ENCODE data around the gene ARHGEF11. TPM values are rescaled to one million over a fixed set of nuclear protein-coding genes. Genes with fewer than 3 reads are reported as not detected.
"Not testable (repeated sequence)": the region's sequence is repeated elsewhere in the genome, so short reads cannot be mapped to it uniquely, and the experiment has no call there.

The ARHGEF11 gene, protein sequence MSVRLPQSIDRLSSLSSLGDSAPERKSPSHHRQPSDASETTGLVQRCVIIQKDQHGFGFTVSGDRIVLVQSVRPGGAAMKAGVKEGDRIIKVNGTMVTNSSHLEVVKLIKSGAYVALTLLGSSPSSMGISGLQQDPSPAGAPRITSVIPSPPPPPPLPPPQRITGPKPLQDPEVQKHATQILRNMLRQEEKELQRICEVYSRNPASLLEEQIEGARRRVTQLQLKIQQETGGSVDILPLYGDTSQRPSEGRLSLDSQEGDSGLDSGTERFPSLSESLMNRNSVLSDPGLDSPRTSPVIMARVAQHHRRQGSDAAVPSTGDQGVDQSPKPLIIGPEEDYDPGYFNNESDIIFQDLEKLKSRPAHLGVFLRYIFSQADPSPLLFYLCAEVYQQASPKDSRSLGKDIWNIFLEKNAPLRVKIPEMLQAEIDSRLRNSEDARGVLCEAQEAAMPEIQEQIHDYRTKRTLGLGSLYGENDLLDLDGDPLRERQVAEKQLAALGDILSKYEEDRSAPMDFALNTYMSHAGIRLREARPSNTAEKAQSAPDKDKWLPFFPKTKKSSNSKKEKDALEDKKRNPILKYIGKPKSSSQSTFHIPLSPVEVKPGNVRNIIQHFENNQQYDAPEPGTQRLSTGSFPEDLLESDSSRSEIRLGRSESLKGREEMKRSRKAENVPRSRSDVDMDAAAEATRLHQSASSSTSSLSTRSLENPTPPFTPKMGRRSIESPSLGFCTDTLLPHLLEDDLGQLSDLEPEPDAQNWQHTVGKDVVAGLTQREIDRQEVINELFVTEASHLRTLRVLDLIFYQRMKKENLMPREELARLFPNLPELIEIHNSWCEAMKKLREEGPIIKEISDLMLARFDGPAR (N-terminal part only)
- 13.0 and 31.4 TPM in 2 replicates for total RNA-seq

DNA sequence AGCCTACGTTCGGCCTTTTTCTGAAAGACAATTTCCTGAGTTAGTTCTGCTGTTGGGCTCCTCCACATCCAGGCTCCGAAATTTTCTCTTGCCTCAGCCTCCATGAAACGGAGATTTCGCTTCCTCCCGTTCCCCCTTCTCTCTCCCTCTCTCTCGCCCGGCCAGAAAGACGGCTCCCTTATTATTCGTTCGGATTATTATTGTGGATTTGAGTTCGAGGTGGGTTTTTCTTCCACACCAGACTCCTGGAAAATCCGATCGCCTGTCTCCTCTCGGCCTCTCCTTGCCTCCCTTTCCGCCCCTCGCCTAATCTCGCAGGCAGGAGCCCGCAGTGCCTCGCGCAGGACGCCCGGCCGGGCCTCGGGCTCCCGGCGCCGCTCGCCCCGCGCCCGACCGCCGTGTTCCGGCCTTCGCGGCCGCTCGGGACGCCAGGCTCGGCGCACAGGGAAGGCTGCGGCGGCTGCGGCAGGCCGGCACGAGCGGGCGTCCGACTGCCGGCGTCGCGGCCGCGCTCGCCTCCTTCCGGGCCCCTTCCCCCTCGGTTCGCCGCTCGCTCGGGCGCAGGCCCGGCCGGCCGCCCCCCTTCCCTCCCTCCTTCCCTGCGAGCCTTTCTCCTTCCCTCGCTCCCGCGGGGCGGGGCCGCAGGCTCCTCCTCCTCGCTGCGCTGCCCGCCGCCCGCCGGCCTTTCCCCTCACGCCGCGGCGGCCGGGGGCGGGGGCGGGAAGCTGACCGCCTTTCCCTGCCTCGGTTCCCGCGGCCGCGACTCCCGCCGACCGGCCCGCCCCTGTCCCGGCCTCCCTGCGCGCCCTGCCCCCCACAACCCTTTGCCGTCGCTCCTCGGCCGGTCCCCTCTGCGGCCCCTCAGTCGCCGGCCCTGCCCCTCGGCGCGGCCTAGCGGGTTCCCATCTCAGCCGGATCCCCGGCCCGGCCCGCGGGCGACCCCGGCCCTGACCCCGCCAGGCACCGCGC lies at the start of gene ARHGEF11:
ARHGEF11 (minus strand) TSS at position 493 of the 969 bp plus-strand sequence. CDS start 1,412 bp downstream, outside the sequence.
- peak; percentile 65 for DNase-seq (ENCODE audit: low read depth)

DNA sequence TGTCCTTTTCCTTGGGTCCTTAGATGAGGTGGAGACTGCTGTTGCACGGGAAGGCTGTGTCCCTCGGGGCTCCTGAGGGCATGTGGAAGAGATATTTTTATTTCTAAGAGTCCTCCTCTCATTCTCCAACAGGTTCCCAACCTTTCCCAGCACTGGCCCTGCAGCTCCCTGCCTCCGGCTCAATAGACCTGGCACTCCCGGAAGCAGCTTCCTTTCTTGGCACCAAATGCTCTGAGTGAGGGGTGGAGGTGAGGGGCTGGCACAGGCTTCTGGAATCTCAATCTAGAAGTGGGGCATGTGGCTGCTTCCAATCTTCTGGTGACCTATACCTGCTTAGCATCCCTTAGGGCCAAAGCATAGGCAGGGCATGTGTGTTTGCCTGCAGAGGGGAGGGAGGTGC lies 49.5 kb upstream of the ARHGEF11 start:
- DNase-seq (ENCODE audit: low read depth): no peak

DNA sequence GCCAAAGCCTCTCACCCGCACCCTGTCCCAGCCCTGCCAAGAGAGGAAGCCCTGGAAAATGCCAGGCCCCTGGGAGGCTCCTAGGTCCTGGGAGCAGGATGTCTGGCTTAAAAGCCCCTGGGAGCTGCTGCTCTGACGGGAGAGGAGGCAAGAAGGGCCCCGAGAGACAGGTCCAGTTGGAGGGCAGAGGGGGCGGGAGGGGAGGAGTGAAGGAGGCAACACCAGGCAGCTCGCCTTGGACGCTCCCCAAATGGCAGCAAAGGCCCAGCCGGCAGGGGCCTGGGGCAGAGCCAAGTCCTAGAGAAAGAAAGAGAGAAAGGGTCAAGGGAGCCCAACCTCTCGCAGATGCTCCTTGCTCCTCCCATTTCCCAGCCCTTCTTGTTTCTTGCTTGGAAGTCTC lies 47.3 kb upstream of the ARHGEF11 start:
- DNase-seq (ENCODE audit: low read depth): no peak

DNA sequence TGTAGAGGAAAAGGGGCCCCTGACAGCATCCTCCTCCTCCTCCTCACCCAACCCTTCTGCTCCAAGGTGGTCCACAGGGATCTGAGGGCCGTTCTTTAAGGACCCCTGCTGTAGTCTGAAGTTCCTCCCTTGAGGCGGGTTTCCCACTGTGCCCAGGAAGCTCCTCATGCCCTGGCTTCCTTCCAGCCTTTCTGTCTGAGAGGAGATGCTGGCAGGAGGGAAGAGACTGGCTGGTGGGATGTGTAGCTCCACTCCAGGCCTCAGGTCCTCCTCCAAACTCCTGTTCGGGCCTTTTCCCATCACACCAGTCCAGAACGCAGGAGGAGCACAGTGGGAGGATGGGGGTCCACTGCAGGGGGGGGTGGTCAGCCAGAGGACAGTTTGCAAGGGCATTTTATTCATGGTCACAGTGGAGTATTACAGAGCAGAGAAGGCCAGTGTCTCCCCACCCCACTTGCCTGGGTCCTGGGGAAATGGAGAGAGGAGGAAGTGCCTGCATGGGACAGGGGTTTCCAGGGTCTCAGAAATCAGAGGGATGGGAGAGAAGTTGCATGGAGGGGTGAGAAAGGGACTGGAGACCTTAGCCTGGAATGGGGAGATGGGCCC lies 46.2 kb upstream of the ARHGEF11 start:
- DNase-seq (ENCODE audit: low read depth): no peak

DNA sequence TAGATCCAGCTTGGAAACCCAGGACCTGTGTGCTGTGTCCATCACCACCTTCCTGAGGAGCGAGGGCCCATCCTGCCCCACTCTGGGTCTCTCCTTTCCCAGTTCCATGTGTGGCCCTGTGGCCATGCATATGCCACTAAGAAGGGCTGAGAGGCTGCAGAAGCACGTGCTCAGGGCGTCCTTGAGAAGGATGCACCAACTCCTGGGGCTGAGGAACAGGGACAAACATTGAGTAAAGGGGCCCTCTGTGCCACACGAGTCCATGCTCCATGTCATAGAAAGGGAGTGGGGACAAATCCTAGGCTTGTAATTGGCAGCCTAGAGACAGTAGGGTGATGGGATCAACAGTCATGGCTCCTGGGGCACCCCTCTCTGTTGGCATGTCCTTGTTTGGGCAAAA lies 45.6 kb upstream of the ARHGEF11 start:
- DNase-seq (ENCODE audit: low read depth): no peak

DNA sequence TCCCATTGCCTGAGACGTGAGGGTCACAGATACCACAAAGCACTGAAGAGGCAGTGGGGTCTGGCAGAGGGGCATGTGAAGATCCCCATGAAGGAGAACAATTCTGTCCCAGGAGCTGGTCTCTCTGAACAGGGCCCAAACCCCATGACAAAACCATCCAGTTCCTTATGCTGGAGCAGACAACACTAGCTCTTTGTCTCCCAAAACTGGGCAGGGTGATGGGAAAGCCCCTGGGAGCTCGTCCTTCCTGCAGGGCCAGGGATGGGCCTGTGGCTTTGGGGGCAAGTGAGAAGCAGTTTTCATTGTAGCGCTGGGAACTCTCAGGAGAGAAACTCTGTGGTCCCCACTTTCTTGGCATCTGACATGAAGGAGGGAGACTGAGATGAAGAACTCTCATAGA lies 45.2 kb upstream of the ARHGEF11 start:
- no peak for DNase-seq (ENCODE audit: low read depth)

DNA sequence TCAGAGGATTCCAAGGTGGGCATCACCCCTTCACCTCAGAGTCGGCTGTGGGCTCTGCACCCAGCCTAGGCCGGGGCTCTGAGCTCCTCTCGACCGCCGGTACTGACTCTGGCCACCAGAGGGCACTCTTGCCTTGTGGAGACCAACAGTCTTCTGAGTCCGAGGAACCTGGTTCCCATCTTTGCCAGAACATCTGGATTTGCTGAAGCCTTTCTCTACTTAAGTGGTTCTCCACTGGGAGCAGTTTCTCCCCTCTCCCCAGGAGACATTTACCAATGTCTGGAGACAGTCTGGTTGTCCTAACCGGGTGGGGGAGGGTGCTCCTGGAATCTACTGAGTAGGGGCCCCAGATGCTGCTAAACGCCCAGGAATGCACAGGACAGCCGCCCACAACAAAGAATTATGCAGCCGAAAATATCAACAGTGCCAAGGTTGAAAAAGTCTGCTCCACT lies 44.7 kb upstream of the ARHGEF11 start:
- DNase-seq (ENCODE audit: low read depth): peak; percentile 53

DNA sequence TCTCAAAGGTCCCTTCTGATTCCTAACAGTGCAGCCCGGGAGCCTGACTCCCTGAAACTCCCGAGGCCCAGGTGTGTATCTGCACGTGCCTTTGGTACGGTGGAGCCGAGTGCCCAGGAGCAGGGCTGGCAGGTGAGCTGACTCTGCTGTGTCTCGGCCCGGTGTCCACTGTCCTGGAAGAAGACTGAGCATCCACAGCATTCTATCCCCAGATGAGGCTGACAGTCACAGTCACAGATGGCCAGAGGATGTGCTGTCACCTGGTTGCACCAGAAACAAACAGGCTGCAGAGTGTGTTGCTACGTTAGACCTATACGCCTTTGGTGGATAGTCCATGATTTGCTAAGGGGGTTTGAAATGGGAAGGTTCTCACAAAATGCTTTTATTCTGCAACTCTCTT lies 44.2 kb upstream of the ARHGEF11 start:
- DNase-seq (ENCODE audit: low read depth): no peak

DNA sequence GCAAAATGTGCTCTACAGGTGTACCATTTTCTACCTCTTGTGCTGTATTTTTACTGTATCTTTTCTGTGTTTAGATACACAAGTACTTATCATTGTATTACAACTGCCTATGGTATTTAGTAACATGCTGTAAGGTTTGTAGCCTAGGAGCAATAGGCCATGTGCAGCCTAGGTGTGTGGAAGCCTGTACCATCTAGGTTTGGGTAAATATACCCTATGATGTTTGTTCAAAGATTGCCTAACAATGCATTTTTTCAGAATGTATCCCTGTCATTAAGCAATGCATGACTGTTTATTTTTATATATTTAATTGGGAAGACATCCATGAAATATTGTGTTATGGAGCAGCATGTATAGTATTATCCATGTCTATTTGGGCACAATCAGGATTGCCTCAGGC lies 43.1 kb upstream of the ARHGEF11 start:
- DNase-seq (ENCODE audit: low read depth): no peak

DNA sequence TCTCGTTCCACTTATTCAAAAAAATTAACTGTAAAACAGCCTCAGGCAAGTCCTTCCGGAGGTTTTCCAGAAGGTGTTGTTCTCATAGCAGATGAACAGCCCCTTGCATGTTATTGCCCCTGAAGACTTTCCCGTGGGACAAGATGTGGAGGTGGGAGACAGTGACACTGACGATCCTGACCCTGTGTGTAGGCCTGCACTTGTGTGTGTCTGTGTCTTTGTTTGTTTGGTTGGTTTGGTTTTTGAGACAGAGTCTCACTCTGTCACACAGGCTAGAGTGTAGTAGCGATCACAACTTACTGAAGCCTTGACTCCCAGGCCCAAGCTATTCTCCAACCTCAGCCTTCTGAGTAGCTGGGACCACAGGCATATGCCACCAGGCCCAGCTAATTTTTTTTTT lies 41.5 kb upstream of the ARHGEF11 start:
- no peak for DNase-seq (ENCODE audit: low read depth)

DNA sequence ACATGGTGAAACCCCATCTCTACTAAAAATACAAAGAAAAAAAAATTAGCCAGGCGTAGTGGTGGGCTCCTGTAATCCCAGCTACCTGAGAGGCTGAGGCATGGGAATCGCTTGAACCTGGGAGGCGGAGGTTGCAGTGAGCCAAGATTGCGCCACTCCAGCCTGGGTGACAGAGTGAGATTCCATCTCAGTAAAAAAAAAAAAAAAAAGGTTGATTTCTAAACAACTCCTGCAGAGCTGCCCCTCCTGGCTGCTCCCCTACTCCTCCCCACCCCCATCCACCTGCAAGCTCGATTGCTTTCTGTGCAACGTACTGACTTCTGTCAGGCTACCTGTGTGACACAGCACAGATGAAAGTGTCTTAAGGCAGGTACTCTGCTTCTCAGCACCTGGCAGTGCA lies 40.8 kb upstream of the ARHGEF11 start:
- no peak for DNase-seq (ENCODE audit: low read depth)

DNA sequence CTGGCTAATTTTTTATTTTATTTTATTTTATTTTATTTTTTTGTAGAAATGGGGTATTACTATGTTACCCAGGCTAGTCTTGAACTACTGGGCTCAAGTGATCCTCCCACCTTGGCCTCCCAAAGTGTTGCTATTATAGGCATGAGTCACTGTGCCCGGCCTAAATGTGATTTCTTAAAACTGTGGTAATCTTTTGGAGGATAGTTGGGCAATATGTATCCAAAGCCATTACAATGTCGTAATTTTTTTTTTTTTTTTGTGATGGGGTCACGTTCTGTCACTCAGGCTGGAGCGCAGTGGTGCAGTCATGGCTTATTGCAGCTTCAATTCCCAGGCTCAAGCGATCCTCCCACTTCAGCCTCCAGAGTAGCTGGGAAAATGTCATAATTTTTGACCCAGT lies 39.9 kb upstream of the ARHGEF11 start:
- DNase-seq (ENCODE audit: low read depth): no peak

DNA sequence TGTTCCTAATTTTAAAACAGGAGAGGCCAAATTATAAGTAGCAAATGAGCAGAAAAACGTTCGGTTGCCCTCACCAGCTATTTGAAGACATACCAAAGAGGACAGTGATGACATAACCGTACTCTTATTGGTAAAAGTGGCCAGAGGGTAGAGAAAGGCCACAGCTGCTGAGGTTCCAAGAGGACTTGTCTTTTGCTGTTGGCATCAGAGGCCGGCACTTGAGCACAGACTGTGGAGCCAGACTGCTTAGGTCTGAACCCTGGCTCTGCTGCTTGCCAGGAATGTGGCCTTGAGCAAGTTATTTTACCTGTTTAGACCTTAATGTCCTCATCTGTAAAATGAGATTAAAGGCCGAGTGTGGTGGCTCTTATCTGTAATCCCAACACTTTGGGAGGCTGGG lies 39.2 kb upstream of the ARHGEF11 start:
- DNase-seq (ENCODE audit: low read depth): no peak

DNA sequence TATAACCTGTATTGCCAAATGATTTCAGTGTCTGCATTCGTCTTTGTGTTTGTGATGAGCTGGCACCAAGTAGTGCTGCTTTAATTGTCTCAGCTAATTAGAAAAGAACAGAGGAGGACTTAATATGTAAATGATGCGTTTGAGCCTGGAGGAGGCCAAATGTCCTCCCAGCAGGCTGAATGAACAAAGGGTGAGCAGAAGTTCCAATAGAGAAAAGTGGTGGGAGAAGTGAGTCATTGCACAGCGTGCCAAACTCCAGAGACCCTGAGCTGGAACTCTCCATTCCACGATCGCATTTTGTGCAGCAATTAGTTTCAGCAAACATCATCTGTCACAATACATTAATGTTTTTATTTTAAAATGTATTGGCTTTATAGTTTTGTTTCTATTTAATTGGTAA lies 36.2 kb upstream of the ARHGEF11 start:
- DNase-seq (ENCODE audit: low read depth): no peak

DNA sequence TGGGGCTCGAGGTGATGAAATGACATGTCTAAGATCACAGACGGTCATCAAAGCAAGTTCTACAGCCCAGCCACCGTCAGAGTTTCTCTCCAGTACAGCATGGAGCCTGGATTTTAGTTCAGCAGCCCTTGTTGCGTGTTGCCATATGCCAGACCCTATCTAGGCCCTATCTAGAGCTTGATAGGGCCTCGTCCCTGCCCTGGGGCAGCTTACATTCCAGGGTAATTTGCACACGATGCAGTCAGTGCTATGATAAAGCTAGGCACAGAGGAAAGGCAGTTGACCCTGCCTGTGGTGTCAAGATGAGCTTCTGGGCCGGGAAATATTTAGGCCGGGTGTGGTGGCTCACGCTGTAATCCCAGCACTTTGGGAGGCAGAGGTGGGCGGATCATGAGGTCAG lies 35.2 kb upstream of the ARHGEF11 start:
- no peak for DNase-seq (ENCODE audit: low read depth)

DNA sequence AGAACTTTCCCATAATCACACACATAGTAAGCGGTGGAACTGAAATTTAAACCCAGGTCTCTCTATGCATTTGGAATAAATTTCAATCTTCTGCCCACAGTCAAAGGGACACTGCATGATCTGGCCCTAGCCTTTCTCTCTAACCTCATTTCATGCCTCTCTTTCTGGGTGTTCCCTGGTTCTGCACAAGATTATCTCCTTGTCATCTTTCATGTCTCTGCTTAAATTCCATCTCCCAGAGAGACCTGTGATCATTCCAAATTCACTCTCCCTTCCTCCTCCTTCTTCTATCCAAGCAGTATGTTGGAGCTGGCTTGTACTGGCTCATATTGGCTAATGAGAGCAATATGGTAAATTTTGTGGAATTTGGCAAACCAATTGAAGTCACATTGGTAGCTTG lies 31.9 kb upstream of the ARHGEF11 start:
- no peak for DNase-seq (ENCODE audit: low read depth)

DNA sequence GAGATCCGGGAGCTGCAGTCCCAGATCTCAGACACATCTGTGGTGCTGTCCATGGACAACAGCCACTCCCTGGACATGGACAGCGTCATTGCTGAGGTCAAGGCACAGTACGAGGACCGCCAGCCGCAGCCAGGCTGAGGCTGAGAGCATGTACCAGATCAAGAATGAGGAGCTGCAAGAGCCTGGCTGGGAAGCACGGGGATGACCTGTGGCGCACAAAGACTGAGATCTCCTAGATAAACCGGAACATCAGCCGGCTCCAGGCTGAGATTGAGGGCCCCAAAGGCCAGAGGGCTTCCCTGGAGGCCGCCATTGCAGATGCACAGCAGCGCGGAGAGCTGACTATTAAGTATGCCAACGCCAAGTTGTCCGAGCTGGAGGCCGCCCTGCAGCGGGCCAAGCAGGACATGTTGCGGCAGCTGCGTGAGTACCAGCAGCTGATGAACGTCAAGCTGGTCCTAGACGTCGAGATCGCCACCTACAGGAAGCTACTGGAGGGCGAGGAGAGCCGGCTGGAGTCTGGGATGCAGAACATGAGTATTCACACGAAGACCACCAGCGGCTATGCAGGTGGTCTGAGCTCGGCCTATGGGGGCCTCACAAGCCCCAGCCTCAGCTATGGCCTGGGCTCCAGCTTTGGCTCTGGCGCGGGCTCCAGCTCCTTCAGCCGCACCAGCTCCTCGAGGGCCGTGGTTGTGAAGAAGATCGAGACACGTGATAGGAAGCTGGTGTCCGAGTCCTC lies 28.6 kb upstream of the ARHGEF11 start:
- peak; percentile 41 for DNase-seq (ENCODE audit: low read depth)

DNA sequence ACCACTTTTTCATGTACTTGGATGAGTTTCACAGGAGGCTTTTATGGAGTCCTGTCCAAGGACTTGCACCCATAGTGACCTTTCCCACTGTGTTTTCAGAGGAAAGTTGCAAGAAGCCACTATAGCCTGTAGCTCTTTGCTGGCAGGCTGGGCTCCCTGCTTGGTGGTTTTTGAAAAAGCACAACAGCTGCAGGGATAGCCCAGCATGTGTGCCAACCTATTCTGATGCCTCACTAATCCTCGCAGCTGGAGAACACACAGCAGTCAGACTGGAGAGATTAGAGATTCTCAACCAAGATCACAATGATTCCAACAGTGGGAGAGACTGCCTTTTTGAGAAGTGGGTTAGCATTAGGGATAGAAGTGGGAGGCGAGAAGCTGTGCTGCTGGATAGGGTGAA lies 24.1 kb upstream of the ARHGEF11 start:
- DNase-seq (ENCODE audit: low read depth): no peak

DNA sequence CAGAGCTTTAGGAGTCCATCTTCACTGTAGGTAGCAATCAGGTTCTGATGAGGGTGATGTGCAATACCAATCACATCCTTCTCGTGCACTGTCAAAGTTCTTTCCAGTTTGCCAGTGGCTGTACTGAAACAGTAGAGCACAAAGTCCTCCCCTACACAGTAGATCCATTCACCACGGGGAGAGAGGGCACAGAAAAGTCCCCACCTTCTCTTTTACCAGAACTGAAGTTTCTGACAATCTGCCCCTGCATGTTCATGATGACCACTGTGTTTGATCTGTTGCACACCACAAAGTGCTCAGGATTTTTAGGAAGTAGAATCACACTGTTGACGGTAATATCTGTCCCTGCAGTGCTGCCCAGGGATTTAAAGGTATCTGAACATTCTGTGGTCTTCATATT lies 13.7 kb upstream of the ARHGEF11 start:
- not testable (repeated sequence) for DNase-seq (ENCODE audit: low read depth)

DNA sequence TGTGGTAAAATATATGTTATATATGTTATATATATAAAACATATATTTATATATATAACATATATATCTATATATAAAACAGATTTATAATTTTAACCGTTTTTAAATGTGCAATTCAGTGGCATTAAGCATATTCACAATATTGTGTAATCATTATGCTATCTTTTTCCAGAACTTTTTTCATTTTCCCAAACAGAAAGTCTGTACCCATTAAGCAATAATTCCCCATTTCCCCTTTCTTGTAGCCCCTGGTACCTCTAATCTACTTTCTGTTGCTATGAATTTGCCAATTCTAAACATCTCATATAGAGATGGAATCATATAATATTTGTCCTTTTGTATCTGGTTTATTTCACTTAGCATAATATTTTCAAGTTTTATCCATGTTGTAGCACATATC lies 10.7 kb upstream of the ARHGEF11 start:
- no peak for DNase-seq (ENCODE audit: low read depth)

DNA sequence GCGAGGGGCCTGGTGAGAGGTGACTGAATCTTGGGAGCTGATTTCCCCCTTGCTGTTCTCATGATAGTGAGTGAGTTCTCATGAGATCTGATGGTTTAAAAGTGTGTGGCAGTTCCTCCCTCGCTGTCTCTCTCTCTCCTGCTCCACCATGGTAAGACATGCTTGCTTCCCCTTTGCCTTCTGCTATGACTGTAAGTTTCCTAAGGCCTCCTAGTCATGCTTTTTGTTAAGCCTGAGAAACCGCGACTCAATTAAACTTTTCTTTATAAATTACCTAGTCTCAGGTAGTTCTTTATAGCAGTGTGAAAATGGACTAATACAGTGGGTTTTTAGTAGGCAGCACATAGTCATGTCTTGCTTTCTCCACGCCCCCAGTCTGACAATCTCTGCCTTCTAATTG lies 10.2 kb upstream of the ARHGEF11 start:
- DNase-seq (ENCODE audit: low read depth): not testable (repeated sequence)
